Heart left ventricle (tissue), 13 donors: ENCODE data around the gene SNX9.

ENCODE experiments used
- POLR2A ChIP-seq, 2 donors: fragments of 450-650 bp; IDR thresholded peaks; one replicate each; pipeline ENCODE4 v1.6.1; 2017; ENCODE audit warnings: antibody characterized with exemption in 2 of 2, mild to moderate bottlenecking in 2 of 2, moderate library complexity in 2 of 2
- TF ChIP-seq, protein P1 (sequence below), 12 donors: fragments of 200-600 bp; sonication (generic) in 4 of 12; IDR thresholded peaks; one replicate each; pipeline versions ENCODE4 v1.5.0 to v1.8.0; 2018 to 2022; ENCODE audit warnings: antibody characterized with exemption in 12 of 12, mild to moderate bottlenecking in 5 of 12
- donor health status: ischemic (EF 13 %, LVEDD 7.1; RV severe dilation, severe dysfunction).
- donor health status: DM: no; HTN: yes; CAD: no.
- donor health status: DM: no; HTN: no; CAD: no.
- donor health status: ischemic (EF 25% LVEDD 6.9; RV normal size, moderate dysfunction).
- donor health status: ischemic (EF 25% LVEDD 5.7; RV mildly dilated, moderate dysfunction).
- donor health status: ischemic (EF 35%, LVEDD 5.7; RV mildly dilated, moderate dysfunction).
- donor health status: nonischemic (EF 11% LVEDD 7.7; RV severe dilation, severe dysfunction).
- donor health status: DM: yes; HTN: yes; CAD: no.
- donor health status: PGD.
- donor health status: ischemic (EF 29% LVEDD 5.4; RV normal size, mild dysfunction).
- donor health status: nonischemic (EF 23%, LVEDD 6.1; RV moderate dilation, normal function).

DNA sequence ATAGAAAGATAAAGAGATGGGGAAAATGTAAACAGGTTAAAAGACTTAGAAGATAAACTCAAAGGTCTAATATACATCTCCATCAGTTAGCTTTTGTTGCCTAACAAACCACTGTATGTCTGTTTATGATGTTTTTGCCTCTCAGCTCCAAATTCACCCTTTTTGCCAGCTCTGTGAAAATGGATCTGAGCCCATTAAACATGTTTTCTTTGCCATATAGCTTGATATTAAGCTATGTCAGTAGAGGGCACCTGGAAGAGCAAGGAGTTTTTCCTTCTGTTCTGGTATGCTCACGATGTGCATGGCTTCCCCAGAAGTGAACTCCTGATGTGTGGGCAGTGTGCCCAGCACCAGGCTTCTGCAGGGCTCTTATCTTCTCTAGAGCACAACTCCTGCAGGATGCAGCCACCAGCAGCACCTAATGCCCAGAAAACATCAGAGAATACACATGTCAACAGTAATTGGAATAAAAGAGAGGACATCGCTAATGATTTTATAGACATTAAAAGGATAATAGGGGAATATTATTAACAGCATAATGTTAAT lies 14.6 kb upstream of the SNX9 start:
- TF ChIP-seq, protein P1, sequence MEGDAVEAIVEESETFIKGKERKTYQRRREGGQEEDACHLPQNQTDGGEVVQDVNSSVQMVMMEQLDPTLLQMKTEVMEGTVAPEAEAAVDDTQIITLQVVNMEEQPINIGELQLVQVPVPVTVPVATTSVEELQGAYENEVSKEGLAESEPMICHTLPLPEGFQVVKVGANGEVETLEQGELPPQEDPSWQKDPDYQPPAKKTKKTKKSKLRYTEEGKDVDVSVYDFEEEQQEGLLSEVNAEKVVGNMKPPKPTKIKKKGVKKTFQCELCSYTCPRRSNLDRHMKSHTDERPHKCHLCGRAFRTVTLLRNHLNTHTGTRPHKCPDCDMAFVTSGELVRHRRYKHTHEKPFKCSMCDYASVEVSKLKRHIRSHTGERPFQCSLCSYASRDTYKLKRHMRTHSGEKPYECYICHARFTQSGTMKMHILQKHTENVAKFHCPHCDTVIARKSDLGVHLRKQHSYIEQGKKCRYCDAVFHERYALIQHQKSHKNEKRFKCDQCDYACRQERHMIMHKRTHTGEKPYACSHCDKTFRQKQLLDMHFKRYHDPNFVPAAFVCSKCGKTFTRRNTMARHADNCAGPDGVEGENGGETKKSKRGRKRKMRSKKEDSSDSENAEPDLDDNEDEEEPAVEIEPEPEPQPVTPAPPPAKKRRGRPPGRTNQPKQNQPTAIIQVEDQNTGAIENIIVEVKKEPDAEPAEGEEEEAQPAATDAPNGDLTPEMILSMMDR (IDR thresholded peaks at IDR 0.05): no peak
- no peak for TF ChIP-seq POLR2A (IDR thresholded peaks at IDR 0.05)
